Stimulated activated CD8-positive, alpha-beta memory T cell treated with anti-CD3 and anti-CD28 coated beads, Interleukin-4, amount 100 ng/mL, for 48 hours (primary cell): Measurements from ENCODE around the gene EID1.
A peak's percentile ranks its signal among the peaks of the same experiment; 100 is the strongest.
"Not testable (repeated sequence)": the region's sequence is repeated elsewhere in the genome, so short reads cannot be mapped to it uniquely, and the experiment has no call there.

ENCODE experiments used
- DNase-seq: peaks from one replicate; pipeline ENCODE4 v3.0.0-alpha.2; 2020

The EID1 gene, protein sequence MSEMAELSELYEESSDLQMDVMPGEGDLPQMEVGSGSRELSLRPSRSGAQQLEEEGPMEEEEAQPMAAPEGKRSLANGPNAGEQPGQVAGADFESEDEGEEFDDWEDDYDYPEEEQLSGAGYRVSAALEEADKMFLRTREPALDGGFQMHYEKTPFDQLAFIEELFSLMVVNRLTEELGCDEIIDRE

DNA sequence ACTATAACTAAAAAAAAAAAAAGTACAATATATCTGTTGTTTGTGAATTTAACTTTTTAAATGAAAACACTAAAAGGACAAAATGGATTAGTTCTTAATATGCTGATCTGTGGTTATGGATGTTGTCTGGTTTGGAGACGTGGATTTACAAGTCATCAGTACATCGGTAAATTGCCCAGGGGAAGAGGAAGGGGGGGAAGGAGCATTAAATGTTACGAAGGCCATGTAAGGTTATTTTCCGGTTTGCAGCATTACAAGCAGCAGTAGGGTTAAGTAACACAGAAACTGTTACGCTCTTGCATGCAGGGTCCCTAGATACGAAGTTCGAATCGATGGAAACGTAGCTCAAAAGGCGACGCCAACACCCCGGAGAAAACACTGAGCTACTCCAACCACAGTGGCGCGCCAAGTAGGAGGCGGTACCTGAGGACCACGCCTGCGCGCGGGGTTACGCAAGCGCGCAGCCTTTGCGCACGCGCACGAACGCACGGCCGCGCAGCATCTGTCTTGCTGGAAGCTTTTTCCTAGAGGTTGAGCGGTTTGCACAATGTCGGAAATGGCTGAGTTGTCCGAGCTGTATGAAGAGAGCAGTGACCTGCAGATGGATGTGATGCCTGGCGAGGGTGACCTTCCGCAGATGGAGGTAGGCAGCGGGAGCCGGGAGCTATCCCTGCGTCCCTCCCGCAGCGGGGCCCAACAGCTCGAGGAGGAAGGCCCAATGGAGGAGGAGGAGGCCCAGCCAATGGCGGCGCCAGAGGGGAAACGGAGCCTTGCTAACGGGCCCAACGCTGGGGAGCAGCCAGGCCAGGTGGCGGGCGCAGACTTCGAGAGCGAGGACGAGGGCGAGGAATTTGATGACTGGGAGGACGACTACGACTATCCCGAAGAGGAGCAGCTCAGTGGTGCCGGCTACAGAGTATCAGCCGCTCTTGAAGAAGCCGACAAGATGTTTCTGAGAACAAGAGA, at the start of gene EID1:
EID1 (plus strand) TSS at position 505 of the 966 bp plus-strand sequence; CDS start at position 548, 43 bp downstream.
- peak; percentile 95 for DNase-seq

DNA sequence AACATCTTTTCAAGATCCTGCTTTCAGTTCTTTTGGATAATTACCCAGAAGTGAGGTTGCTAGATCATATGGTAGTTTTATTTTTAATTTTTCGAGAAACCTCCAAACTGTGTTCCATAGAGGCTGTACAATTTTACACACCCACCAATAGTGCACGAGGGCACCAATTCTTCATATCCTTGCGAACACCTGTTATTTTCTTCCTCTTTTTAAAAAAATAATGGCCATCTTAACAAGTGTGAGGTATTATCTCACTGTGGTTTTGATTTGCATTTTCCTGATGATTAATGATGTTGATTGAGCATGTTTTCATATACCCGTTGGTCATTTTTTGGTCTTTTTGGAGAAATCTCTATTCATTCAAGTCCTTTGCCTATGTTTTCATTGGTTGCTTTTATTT, 49.5 kb upstream of the EID1 start:
- no peak for DNase-seq

DNA sequence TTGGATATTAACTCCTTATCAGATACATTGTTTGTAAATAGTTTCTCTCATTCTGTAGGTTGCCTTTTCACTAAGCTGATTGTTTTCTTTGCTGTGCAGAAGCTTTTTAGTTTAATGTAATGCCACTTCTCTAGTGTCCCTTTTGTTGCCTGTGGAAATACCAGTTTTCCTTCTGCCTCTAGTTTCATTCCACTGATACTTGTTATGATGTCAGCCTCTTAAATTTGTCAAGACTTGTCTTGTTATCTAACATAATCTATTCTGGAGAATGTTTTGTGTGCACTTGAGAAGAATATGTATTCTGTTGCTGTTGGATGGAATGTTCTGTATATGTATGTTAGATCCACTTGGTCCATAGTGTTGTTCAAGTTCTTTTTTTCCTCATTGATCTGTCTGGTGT, 49.0 kb upstream of the EID1 start:
- no peak for DNase-seq

DNA sequence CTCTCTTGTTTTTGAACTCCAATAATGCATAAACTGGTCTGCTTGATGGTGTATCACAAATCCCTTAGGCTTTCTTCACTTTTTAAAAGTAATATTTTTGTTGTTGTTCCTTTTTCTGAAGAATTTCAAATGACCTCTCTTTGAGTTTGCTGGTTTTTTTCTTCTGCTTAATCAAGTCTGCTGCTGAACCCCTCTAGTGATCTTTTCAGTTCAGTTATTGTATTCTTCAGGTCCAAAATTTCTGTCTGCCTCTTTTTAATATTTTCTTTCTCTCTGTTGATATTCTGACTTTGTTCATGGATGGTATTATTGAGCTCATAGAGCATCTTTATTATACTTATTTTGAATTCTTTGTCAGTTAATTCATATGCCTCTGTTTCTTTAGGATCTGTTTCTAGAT, 45.3 kb upstream of the EID1 start:
- DNase-seq = no peak

DNA sequence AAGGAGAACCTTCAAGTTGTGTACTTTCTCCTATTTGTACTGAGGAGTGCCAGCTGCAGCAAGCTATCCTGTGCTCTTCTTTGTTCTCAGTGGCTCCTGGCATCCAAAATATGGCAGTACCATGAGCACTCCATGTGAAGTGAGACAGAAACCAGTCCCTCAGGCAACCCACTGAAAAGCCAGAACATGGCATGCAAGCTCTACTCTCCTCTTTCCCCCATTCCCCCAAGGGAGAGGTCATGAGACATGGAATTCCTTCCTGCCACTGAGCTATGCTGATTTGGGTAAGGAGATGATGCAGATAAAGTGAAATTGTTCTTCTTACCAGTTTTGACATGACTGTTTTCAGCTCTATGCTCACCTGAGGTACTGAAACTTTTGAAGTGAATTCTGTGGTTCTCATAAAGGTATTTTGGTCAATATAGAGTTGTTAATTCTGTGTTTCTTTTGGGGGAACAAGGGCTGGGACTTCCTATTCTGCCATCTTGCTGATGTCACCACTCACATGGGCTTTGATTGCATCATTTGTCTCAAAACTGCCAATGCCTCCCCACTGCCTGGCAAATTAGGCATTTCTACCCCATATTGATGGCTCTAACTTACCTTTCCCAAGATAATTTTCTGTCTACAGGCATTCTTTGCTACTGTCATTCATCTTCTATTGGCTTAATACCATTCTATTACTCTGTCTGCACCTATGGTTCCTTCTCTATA, 44.3 kb upstream of the EID1 start:
- DNase-seq = no peak

DNA sequence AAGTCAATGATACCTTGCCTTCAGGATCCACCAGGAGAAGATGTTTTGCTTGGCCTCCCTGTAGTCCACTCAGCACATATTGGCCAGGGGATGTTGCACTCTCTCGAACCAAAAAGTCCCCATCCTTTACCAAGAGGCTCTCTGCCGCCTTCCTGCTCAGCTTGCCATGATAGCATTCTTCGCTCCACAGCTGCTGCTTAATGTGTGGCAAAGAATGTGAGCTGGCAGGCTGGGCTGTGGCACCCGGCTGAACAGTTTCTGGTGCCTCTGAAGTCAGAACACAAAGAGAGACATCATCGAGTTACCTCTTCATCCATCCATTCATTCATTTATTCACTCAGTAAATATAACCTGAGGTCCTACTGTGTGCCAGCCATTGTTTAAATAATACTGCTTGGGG, 43.2 kb upstream of the EID1 start:
- no peak for DNase-seq

DNA sequence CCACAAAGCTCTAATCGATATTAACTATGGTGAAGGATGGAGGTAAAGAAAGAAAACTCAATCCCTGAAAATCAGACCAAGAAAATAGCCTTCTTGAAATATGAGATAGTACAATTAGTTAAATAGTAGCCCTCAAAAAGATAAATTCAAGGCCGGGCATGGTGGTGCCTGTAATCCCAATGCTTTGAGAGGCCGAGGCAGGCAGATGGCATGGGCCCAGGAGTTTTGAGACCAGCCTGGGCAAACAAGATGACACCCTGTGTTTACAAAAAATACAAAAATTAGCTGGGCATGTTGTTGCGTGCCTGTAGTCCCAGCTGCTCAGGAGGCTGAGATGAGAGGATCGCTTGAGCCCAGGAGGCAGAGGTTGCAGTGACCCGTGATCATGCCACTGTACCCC, 35.4 kb upstream of the EID1 start:
- DNase-seq = no peak

DNA sequence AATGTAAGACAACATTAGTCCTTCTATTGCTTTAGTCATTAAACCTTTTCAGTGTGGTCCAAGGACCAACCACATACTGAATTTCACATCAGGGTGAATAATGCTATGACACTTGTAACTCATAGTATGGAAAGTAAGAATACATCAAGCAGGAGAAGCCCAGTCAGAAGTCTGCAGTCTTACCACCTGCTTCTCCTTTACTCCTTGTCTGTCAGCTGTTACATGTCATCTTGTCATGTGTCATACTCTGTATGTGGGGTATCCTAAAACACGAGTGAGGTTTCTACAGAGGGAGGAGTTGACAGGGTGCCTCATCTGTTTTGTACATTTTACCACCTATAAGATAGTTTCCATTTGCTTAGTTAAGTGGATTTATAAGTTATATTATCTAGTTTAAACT, 32.8 kb upstream of the EID1 start:
- no peak for DNase-seq

DNA sequence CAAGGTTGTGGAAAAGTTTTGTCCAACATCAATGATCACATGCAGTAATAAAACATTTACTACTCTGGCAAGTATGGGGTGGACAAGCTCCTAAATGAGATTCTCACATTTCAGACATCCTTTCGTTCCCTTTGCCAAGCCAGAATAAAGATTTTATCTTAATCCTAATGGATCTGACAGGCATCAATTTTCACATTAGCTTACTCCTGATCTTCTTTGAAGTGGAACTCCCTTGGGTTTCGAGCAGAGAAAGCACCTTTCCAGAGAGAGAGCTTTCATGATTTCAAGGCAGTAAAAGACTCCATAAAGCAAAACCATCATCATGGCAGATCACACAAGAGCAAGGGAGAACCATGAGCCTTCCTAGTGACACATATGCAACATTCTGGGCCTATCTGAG, 27.3 kb upstream of the EID1 start:
- DNase-seq = no peak

DNA sequence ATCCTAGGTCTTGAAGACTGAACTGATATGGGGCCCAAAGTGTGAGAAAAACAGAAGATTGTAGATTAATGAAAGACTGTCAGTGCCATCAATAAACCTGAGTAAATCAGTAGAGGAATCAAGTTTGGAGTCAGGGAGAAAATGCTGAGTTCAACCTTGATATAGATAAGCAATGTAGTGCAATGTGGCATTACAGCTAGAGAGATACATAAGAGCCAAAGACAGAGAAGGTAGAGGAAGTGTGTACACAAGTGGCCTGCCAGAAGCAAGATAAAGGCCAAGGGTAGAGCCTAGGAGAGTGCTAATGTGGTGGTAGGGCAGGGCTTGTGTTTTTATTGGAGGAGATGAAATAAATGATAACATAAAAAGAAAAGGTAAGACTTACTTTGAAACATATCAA, 26.0 kb upstream of the EID1 start:
- no peak for DNase-seq

DNA sequence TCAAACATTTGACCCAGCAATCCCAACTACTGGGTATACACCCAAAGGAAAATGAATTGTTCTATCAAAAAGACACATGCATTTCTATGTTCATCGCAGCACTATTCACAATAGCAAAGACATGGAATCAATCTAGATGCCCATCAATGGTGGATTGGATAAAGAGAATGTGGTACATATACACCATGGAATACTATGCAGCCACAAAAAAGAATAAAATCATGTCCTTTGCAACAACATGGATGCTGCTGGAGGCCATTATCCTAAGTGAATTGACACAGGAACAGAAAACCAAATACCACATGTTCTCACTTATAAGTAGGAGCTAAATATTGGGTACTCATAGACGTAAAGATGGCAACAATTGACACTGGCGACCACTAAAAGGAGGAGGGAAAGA, 23.5 kb upstream of the EID1 start:
- not testable (repeated sequence) for DNase-seq

DNA sequence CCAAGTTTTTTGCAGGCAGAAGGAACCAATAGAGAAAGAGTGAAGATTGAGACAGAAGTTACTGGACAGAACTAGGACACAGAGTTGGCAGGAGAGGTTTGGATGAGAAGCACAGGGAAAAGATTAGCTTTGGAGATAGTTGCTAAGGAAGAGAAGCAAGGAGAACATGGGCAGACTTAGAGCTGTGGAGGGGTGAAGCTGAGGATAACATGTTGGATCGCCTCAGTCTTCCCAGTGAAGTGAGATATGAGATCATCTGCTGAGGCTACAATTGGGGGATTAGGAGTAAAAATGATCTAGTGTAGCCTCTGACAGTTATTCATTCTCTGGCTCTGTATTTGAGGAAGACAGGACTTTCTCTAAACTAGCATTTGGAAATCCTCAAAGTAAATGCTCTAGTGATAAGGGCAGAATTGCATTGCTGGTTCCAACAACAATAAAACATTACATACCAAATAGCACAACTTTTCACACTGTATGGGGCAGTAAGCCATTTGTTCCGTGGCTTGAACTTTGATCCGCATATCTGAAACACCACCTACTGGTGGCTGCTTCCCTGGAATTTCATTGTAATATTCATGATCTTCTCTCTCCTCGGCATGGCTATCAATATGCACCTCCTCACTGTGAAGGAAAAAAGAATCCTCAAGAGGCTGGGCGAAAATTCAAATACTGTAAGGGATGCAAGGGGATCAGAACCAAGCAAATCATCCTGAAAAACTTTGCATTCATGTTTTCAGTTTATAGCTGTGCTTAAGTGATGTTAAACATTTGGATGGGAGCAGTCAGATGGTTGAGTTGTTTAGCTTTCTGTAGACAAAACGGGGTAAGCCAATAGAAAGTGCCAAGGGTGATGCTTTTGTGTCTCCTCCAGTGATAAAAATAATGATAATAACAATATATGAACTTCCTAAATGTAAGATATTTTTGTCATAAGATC, 22.2 kb upstream of the EID1 start:
- DNase-seq = no peak

DNA sequence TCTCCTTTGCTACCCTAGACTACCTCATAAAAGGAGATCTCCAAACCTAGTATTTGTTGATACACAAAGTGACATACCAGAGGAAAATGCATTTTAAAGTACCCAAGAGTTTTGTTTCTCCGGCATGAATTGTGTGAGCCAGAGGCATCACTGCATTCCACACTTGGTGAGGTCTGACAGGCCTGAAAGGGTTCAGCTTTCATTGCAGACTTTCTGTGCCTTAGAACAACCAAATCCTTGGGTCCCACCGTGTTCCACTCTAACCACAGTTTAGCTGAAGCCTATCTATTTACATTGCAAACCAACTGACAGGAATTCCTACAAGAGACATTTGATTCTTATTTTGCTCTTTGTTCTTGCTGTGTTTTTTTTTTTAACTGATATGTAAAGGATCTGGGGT, 21.0 kb upstream of the EID1 start:
- DNase-seq = no peak

DNA sequence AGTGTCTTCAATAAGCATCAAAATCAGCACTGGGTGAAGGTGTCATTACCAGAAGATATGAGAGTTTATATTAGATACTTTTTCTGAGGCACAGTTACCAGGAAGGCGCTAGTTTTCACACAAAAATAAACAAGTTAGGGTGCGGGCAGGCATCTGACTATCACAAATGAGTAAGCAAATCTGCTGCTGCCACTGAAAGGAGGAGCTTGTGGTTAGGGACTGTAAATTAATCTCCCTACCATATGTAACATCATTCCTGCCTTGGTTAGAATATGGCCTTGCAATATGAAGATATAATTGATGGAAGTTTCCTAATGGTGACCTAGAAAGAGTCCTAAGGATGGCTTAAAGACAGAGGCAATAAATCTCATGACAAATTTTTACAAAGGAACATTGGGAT, 19.5 kb upstream of the EID1 start:
- no peak for DNase-seq

DNA sequence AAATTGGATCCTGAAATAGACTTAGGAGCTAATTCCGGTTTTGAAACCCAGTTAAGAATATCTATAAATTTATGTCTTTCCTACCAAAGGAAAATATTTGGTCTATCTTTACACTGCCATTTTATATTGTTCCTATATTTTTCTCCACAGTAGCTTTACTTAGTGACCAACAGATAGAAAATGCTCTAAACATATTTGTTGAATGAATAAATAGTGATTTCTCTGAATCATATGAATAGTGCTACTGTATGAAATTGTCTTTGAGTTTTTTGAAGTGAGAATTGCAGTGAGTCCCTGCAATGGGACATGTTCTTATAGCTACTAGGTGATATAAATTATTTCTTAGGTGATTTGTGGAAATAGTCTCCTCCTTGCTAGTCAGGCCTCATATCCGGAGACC, 18.5 kb upstream of the EID1 start:
- no peak for DNase-seq

DNA sequence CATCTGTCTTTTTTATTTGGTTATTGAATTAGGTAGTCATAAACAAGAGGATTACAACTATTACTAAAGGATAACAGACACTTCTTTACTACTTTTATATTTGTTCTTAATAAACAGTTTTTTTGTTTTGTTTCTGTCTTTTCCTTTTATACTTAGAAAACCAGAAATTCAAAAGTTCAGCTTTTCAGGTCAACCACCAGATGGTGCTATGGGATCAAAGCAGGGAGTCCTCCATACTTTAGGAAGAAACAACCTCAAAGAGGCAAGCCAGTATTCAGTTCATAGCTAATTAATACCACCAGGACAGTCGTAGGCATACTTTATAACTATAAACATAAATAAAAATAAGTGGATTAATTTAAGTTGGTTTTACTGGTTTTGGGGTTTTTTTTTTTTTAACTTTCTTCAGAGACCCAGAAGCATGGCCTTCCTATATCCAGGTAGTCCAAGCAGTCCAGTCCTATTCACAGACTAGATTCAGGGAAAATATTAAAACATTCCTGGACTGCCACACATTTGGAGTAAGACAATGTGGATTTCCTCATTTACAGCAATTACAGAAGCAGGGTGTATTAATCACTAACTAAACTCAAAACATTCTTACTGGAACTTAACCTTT, 16.0 kb upstream of the EID1 start:
- DNase-seq = no peak

DNA sequence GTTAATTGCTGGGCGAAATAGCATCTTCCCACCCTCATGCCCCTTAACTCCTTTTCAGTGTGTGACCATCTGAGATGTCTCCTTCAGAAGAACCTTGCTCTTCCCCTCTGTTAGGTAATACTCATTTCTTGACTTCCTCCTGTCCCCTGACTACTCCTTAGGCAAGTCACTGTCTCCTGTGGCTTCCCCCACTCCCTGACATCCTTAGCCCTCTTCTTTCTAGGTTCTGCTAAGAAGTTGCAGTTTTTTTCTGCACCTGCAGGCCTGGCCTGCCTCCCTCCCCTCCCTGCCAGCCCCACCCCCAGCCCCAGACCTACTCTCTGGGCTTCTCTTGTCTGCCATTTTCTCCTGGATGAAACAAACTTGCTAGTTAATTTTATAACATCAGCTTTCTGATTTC, 15.2 kb upstream of the EID1 start:
- no peak for DNase-seq

DNA sequence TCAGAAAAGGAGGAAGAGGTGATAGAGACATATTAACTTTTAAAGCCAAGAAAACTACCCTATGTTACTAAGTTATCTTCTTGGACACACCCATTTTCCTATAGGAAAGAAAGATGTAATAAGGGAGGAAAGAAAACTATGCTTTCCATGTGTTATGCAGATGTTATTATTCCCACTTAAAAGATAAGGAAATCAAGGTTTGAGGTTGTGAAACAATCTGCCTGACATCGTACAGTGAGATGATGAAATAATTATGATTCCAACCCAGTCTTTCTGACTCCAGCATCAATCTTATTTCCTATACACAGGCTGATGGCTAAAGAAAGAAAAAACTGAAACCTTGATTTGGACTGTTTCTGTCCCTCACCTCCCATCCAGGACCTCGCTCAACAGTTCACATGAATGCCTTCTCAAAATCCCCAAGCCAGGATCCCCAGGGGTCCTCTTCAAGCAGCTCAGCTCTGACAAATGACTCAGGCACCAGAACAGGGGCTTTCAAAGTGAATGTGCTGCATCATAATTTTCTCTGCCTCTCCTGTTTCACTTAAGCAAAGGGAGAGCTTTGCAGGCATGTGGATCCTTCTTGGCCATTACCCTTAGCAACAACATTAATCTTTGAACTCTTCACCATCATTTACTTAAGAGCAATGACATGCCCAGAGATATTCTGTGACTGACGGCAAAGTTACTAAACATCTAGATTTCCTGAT, 12.4 kb upstream of the EID1 start:
- DNase-seq = no peak

DNA sequence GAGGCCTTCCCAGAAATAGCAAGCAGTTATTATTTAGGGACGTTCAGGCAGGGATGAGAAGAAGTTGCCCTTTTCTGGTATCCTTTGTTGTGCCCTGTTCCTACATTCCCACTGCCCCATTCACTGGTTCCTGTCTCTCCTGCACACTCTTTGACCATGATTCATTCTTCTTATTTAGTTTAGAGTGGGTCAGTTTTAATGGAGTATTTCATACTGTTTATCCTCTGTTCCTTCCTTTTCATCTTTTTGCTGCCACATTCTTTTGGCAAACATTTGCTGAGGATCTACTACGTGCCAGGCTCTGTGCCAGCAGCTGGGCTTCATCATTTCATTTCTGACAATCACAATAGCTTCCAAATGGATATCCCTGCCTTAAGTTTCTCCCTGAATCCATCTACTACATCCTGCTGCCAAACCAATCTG, 11.8 kb upstream of the EID1 start:
- DNase-seq = no peak

DNA sequence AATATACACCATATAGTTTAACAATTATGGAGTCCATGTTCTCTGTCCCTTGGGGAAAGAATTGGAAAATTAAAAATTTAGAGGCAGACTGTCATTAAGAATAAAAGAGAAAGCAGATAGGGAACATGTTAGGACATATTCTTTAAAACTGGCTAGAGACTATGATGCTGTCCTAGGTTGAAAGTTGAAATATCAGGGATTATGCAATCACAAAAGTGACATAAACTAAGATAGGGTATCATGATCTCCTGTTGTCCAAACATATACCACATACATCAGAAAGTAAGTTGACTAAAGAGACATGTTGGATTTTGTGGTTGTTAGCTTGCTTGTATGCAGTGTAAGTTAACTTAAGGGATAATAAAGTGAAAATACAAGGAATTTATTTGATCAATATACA, 9.9 kb upstream of the EID1 start:
- no peak for DNase-seq

DNA sequence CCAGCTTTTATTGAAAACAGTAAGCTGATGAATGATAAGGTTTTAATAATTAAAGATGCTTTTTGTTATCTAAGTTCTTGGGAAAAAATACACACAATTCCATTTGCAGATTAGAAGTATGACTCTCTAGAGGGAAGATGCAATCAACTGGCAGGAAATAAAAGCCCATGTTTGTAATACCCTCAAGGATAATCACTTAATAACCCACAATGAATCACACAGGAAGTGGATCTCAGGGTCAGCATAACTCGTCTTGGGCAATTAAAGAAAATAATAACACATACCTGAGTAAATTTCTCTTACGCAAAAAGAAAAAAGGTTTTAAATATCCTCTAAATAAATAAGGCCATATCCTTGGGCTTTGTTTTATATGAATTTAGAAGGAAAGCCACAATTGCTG, 9.4 kb upstream of the EID1 start:
- DNase-seq = no peak

DNA sequence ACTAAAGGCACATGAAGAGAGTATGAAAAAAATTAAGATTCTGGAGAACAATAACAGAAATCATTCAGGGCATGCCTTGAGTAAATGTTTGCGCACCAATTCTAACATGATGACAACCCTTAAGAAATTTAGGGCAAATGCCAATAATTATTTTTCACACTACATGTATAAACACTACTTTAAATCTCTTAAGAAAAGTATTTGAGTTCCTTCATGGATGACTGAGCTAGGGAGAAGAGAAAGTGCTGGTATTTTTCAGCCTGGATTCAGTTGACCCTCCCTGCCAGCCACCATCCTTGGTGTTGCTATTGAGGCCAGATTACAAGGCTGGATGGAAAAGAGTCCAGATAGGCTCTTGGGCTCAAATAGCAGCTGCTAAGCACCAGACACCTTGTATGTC, 8.0 kb upstream of the EID1 start:
- no peak for DNase-seq
